HAP-1 (cell line): ENCODE results near the gene GIMAP8.
"Not testable (repeated sequence)": the region's sequence is repeated elsewhere in the genome, so short reads cannot be mapped to it uniquely, and the experiment has no call there.

Experiments used
- DNase-seq, 2 experiments: peaks; one replicate each; pipeline ENCODE4 v3.0.0-alpha.2; 2016 to 2020; ENCODE audit warnings: low spot score in 2 of 2
- H3K27me3 ChIP-seq: fragments of 250-450 bp; sonication (Bioruptor Pico); 2 replicates; pipeline ENCODE4 v1.5.1; 2020; ENCODE audit warnings: low read depth, mild to moderate bottlenecking, moderate library complexity
- H3K36me3 ChIP-seq: fragments of 250-450 bp; sonication (Bioruptor Pico); replicated peaks from 2 replicates; pipeline ENCODE4 v1.5.1; 2020; ENCODE audit warnings: mild to moderate bottlenecking
- H3K4me1 ChIP-seq: fragments of 250-450 bp; sonication (Bioruptor Pico); 2 replicates; pipeline ENCODE4 v1.5.1; 2020; ENCODE audit warnings: mild to moderate bottlenecking
- H3K4me3 ChIP-seq: fragments of 250-450 bp; sonication (Bioruptor Pico); 2 replicates; pipeline ENCODE4 v1.5.1; 2020; ENCODE audit warnings: mild to moderate bottlenecking, moderate library complexity
- H3K9me3 ChIP-seq: fragments of 250-450 bp; sonication (Bioruptor Pico); 2 replicates; pipeline ENCODE4 v1.5.1; 2020; ENCODE audit warnings: mild to moderate bottlenecking, moderate library complexity
- in situ Hi-C: fragments of 300-500 bp; cut with MboI; formaldehyde crosslinking; loops from 3 replicates; pipeline ENCODE4 v1.14.3; 2020; ENCODE audit warnings: low sequenced_read_pairs, inconsistent platforms, mixed read lengths

Gene GIMAP8

GRCh38 chr7:150507947-150508602, 57.6 kb downstream of the GIMAP8 start:
- in situ Hi-C loops = no loop called here
- no peaks in the 10 kb centered on the region for H3K36me3 ChIP-seq
- DNase-seq = no peak
- no peaks in the 10 kb centered on the region for H3K4me1 ChIP-seq
- no peak overlapping the region for H3K4me3 ChIP-seq
- H3K9me3 ChIP-seq = no peaks in the 10 kb centered on the region
- no peaks in the 10 kb centered on the region for H3K27me3 ChIP-seq

GRCh38 chr7:150511048-150511447, 60.6 kb downstream of the GIMAP8 start:
- H3K9me3 ChIP-seq = no peaks in the 10 kb centered on the region
- H3K27me3 ChIP-seq = no peaks in the 10 kb centered on the region; the same call in 1 of the 2 replicates
- H3K36me3 ChIP-seq = no peaks in the 10 kb centered on the region
- no peak overlapping the region for H3K4me3 ChIP-seq
- DNase-seq = no peak
- in situ Hi-C loops = no loop called here
- H3K4me1 ChIP-seq = no peaks in the 10 kb centered on the region

DNA sequence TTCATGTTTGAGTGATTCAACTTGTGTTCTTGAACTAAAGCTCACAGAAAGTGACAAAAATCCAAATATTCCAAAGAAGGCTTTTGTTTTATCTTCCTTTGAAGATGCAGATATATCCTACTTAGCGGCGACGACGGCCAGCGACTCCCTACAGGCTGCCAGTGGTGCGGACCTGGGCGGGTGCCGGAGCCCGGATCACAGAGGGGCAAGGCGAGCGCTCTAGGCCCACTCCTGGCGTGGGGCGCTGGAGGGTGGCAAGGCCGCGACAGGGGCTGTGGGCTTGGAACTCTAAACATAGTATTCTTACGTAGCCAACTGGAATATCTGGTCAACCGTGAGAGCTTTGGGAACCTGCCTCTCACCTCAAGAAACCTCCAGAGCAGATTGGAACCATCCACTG, 63.3 kb downstream of the GIMAP8 start:
- no peaks in the 10 kb centered on the region for H3K9me3 ChIP-seq
- in situ Hi-C loops = no loop called here
- DNase-seq = no peak
- peaks cover 2% of the 10 kb centered on the region; the same call in 1 of the 2 replicates for H3K27me3 ChIP-seq
- H3K4me1 ChIP-seq = no peaks in the 10 kb centered on the region
- no peaks in the 10 kb centered on the region for H3K36me3 ChIP-seq
- no peak overlapping the region for H3K4me3 ChIP-seq

- DNase-seq = no peak
- Histone ChIP-seq H3K4me1 (no peaks in the 10 kb centered on the region), H3K4me3 (no peak within 1 kb of the TSS), H3K9me3 (no peaks in the 10 kb centered on the region), H3K27me3 (peaks cover 2% of the 10 kb centered on the region; the same call in 1 of the 2 replicates), H3K36me3 (no peaks in the 10 kb centered on the region)
- in situ Hi-C loops = no loop called here
Observed at GRCh38 chr7:150514748-150515222, 64.4 kb downstream of the GIMAP8 start, which contains the start of gene GIMAP7. Gene GIMAP7 (plus strand): TSS chr7:150514872. CDS start chr7:150519975, 5,103 bp downstream.

DNA sequence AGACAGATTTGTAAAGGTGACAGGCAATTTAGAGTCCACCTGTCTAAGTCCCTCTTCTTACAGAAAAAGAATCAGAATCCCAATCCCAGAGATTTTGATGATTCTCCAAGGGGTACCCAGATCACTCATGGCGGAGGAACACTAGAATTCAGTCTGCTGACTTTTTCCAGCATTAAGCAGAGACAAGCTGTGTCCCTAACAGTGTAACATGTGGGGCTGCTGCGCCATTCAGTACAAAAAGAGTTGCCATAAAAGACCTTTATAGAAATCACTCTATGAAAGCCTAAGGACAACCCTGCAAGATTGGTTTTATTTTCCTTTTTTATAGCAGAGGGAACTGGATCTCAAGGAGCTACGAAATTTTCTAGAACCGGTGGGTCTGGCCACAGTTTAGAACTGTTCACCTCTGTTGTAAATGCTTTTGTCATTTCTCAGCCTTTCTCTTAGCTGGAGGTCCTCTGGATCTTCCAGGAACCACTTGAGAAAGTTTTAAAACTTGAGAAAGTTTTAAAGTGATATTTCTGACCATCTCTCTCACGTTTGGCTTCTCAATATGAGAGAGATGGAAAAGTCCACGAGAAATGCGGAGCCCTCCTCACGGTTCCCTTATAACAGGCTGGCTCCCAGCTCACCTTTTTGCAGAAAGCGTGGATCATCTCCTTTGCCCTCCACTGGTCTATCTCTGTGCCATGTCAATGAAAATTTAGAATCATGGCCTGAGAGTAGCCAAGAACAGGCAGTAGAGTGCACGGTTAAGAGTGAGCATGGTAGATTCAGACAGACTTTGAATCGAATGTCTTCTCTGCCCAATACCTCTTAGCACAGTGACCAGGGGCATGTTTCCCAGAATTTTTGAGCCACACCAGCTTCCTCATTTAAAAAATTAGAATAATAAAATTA, 65.1 kb downstream of the GIMAP8 start:
- Histone ChIP-seq H3K9me3 (no peaks in the 10 kb centered on the region), H3K36me3 (no peaks in the 10 kb centered on the region), H3K4me3 (no peak overlapping the region), H3K4me1 (no peaks in the 10 kb centered on the region), H3K27me3 (peaks cover 2% of the 10 kb centered on the region; the same call in 1 of the 2 replicates)
- DNase-seq = no peak
- in situ Hi-C loops = no loop called here

DNA sequence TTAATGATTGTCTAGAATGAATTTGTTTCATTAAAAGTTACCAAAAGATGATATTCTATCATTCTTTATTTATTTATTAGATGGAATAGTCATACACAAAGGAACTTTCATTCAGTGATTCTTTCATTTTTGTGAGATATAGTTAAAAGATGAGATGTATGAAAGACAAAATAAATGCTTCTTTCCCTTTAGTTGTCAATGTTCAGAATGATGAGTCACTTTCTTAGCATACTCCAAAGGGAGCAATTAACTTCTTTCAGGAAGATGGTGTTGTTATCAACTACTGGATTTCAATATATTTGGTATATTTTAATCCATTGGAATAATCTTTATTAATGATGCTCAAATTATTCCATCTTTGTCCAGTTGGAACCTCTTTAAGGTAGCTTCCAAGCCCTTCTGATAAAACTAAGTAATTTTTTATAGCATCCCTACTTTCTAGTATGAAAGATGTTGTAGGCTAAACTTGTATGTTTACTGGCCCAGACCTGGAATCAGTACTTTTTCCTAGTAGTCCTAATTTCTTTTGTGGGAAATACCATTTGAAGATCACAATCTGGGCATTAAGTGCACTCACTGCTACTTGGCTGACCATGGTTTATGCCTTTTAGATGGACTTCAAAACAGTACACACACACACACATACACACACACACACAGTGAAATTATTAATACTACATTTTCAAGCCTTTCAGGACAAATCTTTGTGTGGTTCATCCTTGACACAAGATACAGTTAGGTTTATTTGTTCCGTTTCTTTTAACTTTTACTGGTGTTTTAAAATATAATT, 66.7 kb downstream of the GIMAP8 start:
- Histone ChIP-seq H3K4me3 (no peak overlapping the region), H3K4me1 (no peaks in the 10 kb centered on the region), H3K27me3 (peaks cover 2% of the 10 kb centered on the region; the same call in 1 of the 2 replicates), H3K9me3 (no peaks in the 10 kb centered on the region), H3K36me3 (no peaks in the 10 kb centered on the region)
- no peak for DNase-seq
- in situ Hi-C loops = no loop called here

DNA sequence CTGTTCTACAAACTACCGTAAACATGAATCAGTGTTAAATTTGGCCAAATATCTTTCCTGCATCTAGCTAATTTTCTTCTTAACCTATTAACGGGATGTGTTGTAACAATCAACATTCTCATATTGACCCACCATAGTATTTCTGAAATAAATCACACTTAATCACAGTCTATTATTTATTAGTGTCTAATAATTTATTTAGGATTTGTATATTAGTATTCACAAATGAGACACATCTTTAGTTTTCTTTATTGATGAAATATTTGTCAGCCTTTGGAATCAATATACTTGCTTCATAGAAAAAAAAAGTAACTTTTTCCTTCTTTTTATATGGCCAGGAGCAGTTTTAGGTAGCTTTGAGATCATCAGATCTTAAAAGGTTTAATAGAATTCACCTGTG, 68.9 kb downstream of the GIMAP8 start:
- in situ Hi-C loops = no loop called here
- no peak overlapping the region for H3K4me3 ChIP-seq
- peaks cover 2% of the 10 kb centered on the region; the same call in 1 of the 2 replicates for H3K27me3 ChIP-seq
- H3K36me3 ChIP-seq = no peaks in the 10 kb centered on the region
- DNase-seq = no peak
- no peaks in the 10 kb centered on the region for H3K4me1 ChIP-seq
- no peaks in the 10 kb centered on the region for H3K9me3 ChIP-seq

- no peak overlapping the region for H3K4me3 ChIP-seq
- H3K27me3 ChIP-seq = peaks cover 2% of the 10 kb centered on the region; the same call in 1 of the 2 replicates
- in situ Hi-C loops = no loop called here
- no peak for DNase-seq
- no peaks in the 10 kb centered on the region for H3K9me3 ChIP-seq
- H3K36me3 ChIP-seq = no peaks in the 10 kb centered on the region
- no peaks in the 10 kb centered on the region for H3K4me1 ChIP-seq
Observed at GRCh38 chr7:150520145-150520544, 69.7 kb downstream of the GIMAP8 start.

GRCh38 chr7:150522931-150523330, 72.5 kb downstream of the GIMAP8 start:
- H3K27me3 ChIP-seq, H3K4me1 ChIP-seq, H3K9me3 ChIP-seq, in situ Hi-C loops, H3K4me3 ChIP-seq, DNase-seq, H3K36me3 ChIP-seq: not testable (repeated sequence)

DNA sequence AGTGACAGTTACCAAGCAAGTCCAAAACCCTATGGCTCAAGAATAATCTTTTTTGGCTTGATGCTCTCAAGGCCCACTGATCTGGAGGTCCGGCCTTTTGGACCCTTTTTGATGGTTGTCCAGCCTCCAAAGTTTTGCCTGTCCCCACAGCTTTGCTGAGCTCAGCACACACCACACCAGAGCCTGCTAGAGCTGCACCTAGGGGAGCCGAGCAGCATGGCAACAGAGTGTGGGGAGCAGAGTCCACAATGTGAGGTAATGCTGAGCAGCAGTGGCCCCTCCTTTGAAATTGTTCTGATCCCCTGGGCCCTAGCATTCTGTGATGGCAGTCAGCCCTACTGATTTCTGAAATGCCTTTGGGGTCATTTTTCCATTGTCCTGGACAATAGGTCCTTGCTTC, 73.6 kb downstream of the GIMAP8 start:
- no peak for DNase-seq
- no peak overlapping the region for H3K4me3 ChIP-seq

More for the DNA sequence above, 73.6 kb downstream of the GIMAP8 start:
- no peaks in the 10 kb centered on the region for H3K36me3 ChIP-seq
- no peaks in the 10 kb centered on the region for H3K4me1 ChIP-seq
- no peaks in the 10 kb centered on the region for H3K9me3 ChIP-seq
- in situ Hi-C loops = no loop called here
- H3K27me3 ChIP-seq = no peaks in the 10 kb centered on the region
